ENCODE data around the gene MYH7. TPM values are rescaled to one million over a fixed set of nuclear protein-coding genes. Genes with fewer than 3 reads are reported as not detected.

Gene MYH7
- total and polyA plus RNA-seq, 2 of the 4 experiments (the other 2 are of a cell fraction): not detected

DNA sequence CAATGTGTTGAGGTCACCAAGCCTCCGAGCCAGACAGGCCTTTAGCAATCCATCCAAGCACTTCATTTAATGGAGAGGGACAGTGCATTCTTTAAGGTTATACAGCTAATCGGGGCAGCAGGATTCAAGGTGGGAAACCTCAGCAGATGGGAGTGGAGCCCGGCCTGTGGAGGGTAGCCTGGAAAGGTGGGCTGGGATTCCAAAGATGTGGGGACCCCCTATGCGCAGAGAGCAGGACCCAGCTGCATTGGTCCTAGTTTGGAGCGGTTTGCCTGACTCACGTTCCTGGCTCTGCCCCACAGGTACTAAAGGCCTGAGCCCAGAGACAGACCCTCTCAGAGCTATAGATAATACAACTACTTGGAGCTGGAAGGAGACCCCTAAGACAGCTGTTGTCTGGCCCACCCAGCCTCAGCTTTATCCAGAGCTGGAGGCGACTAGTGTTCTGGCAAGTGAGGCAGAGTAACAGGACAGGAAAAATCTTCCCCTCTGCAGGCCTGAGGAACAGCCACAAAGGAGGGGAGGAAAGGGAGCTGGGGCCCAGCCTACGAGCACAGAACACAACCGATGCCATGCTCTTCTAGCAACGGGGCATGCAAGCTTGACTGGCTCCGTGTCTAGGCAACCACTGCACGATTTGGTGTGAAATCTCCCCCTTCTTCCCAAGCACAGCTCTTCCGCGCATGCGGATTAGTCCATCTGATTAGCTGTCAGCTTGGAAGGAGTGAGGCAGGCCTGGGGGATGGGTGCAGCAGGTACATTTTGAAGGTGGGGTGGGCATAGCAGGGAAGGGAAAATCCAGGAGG lies 1.1 kb upstream of the MYH7 start:
- ATAC-seq (ENCODE audit: low read depth): no peak
- H3K9ac ChIP-seq (ENCODE audit: low read depth, low read length): no peak overlapping the region

More for the DNA sequence above, 1.1 kb upstream of the MYH7 start:
- no peak overlapping the region for H4K8ac ChIP-seq (ENCODE audit: low read depth in 2 of 2, low read length in 2 of 2)
- no peak overlapping the region for H2AK9ac ChIP-seq (replicated peaks; ENCODE audit: low read depth, low read length, poor library complexity)
- H3K27ac ChIP-seq (ENCODE audit: insufficient read depth, low read length): no peak overlapping the region
- no peak overlapping the region for H2AFZ ChIP-seq (replicated peaks; ENCODE audit: low read length, poor library complexity)
- H3K9me3 ChIP-seq (ENCODE audit: control insufficient read depth, insufficient read depth, low read length): no peaks in the 10 kb centered on the region
- no peak for DNase-seq
- 100% methylated on average over 1 of the region's 15 CpGs; no CpG with 5 or more reads in 1 of the 2 experiments for WGBS, 2 experiments (ENCODE audit: extremely low coverage in 2 of 2, insufficient read length in 1 of 2)
- no TSS peak for BruUV-seq (replicated peaks)
- ChIA-PET CTCF (no interaction called here), POLR2A (ENCODE audit: unreplicated experiment) (no interaction called here)
- H3K4ac ChIP-seq (ENCODE audit: low read depth, low read length): no peak overlapping the region
- no peak overlapping the region for H3K18ac ChIP-seq (ENCODE audit: low read depth, low read length)
- no peak overlapping the region for H2BK120ac ChIP-seq (ENCODE audit: low read depth, low read length)
- H3K4me2 ChIP-seq (ENCODE audit: low read depth, low read length): no peak overlapping the region
- no peaks in the 10 kb centered on the region; the same call in 1 of the 2 replicates for H3K9me1 ChIP-seq (ENCODE audit: insufficient read depth, low read length)
- no peak overlapping the region for H3K56ac ChIP-seq (ENCODE audit: extremely low read depth, insufficient read depth, low read length)
- dilution Hi-C loops (cut with HindIII; ENCODE audit: low sequenced_read_pairs, unreplicated experiment) (no loop called here), intact Hi-C loops (cut with micrococcal nuclease) (no loop called here), in situ Hi-C loops (cut with MboI; ENCODE audit: low sequenced_read_pairs) (no loop called here)
- H2BK15ac ChIP-seq (ENCODE audit: low read depth, low read length): no peak overlapping the region
- H3K79me1 ChIP-seq (ENCODE audit: low read depth in 1 of 2, low read length in 2 of 2): no peaks in the 10 kb centered on the region
- no peak overlapping the region for H4K5ac ChIP-seq (ENCODE audit: low read depth, low read length)
- no peak overlapping the region for H2AK5ac ChIP-seq (ENCODE audit: low read depth, low read length)
- TF ChIP-seq RCOR1 (IDR thresholded peaks at IDR 0.05; ENCODE audit: insufficient replicate concordance, low read length): no peak
- TF ChIP-seq, protein P1, sequence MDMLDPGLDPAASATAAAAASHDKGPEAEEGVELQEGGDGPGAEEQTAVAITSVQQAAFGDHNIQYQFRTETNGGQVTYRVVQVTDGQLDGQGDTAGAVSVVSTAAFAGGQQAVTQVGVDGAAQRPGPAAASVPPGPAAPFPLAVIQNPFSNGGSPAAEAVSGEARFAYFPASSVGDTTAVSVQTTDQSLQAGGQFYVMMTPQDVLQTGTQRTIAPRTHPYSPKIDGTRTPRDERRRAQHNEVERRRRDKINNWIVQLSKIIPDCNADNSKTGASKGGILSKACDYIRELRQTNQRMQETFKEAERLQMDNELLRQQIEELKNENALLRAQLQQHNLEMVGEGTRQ (IDR thresholded peaks at IDR 0.05; ENCODE audit: low read depth, low read length): no peak
- TF ChIP-seq CHD1 (IDR thresholded peaks at IDR 0.05; ENCODE audit: low read depth, low read length): no peak
- TF ChIP-seq, protein P2, sequence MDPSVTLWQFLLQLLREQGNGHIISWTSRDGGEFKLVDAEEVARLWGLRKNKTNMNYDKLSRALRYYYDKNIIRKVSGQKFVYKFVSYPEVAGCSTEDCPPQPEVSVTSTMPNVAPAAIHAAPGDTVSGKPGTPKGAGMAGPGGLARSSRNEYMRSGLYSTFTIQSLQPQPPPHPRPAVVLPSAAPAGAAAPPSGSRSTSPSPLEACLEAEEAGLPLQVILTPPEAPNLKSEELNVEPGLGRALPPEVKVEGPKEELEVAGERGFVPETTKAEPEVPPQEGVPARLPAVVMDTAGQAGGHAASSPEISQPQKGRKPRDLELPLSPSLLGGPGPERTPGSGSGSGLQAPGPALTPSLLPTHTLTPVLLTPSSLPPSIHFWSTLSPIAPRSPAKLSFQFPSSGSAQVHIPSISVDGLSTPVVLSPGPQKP (IDR thresholded peaks at IDR 0.05; ENCODE audit: borderline replicate concordance, low read depth, low read length): no peak
- no peak for TF ChIP-seq MAZ (IDR thresholded peaks at IDR 0.05; ENCODE audit: borderline replicate concordance, low read depth, low read length)
- TF ChIP-seq MAFK (IDR thresholded peaks at IDR 0.05; ENCODE audit: low read depth, low read length): no peak
- TF ChIP-seq, protein P3, sequence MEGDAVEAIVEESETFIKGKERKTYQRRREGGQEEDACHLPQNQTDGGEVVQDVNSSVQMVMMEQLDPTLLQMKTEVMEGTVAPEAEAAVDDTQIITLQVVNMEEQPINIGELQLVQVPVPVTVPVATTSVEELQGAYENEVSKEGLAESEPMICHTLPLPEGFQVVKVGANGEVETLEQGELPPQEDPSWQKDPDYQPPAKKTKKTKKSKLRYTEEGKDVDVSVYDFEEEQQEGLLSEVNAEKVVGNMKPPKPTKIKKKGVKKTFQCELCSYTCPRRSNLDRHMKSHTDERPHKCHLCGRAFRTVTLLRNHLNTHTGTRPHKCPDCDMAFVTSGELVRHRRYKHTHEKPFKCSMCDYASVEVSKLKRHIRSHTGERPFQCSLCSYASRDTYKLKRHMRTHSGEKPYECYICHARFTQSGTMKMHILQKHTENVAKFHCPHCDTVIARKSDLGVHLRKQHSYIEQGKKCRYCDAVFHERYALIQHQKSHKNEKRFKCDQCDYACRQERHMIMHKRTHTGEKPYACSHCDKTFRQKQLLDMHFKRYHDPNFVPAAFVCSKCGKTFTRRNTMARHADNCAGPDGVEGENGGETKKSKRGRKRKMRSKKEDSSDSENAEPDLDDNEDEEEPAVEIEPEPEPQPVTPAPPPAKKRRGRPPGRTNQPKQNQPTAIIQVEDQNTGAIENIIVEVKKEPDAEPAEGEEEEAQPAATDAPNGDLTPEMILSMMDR (conservative IDR thresholded peaks at IDR 0.05; ENCODE audit: low read depth, low read length): no peak
- no peak for TF ChIP-seq POLR2A (IDR thresholded peaks at IDR 0.05; ENCODE audit: low read depth, low read length)
- H4K91ac ChIP-seq (ENCODE audit: insufficient read depth, low read depth, low read length): no peak overlapping the region
- H2BK20ac ChIP-seq (ENCODE audit: low read depth, low read length): no peak overlapping the region
- peaks cover 33% of the 10 kb centered on the region for H3K27me3 ChIP-seq (ENCODE audit: control insufficient read depth, insufficient read depth, low read length)
- H3K4me1 ChIP-seq (ENCODE audit: control insufficient read depth, insufficient read depth, low read length): no peaks in the 10 kb centered on the region
- no peak overlapping the region for H3K23ac ChIP-seq (ENCODE audit: low read depth, low read length)
- H2BK5ac ChIP-seq (ENCODE audit: low read depth, low read length, poor library complexity, severe bottlenecking): no peak overlapping the region
- H3K14ac ChIP-seq (replicated peaks; ENCODE audit: low read depth, low read length): no peak overlapping the region
- no peak overlapping the region for H3K4me3 ChIP-seq (ENCODE audit: insufficient read depth, low read depth, low read length)
- H3K36me3 ChIP-seq (ENCODE audit: control insufficient read depth, insufficient read depth, low read length): no peaks in the 10 kb centered on the region
- H4K20me1 ChIP-seq (ENCODE audit: insufficient read depth, low read length): no peaks in the 10 kb centered on the region
